Natural killer cell (primary cell): ENCODE data around the gene SLC4A4. TPM values are rescaled to one million over a fixed set of nuclear protein-coding genes. Genes with fewer than 3 reads are reported as not detected.

ENCODE experiments used
- ATAC-seq, 3 donors: fragments of 150-1000 bp in 2 of 3; fragments of 200-7000 bp in 1 of 3; cut with Tn5 transposase; 1 replicate in 1 of 3; 2 replicates in 2 of 3; pipeline ENCODE4 v1.10.0; 2021; ENCODE audit warnings: mild to moderate bottlenecking in 2 of 3, moderate library complexity in 2 of 3
- DNase-seq, 2 donors: peaks; one replicate each; pipeline versions ENCODE4 v3.0.0 to v3.0.0-alpha.2; 2013 to 2021; ENCODE audit warnings: mixed read lengths in 1 of 2
- H3K27ac ChIP-seq: one replicate; pipeline ENCODE4 v1.5.1; 2013; ENCODE audit warnings: mild to moderate bottlenecking, low read length
- H3K27me3 ChIP-seq: one replicate; pipeline ENCODE4 v1.6.1; 2013; ENCODE audit warnings: low read length; ENCODE audit not compliant: control insufficient read depth, insufficient read depth
- H3K36me3 ChIP-seq: one replicate; pipeline ENCODE4 v1.6.1; 2013; ENCODE audit warnings: low read length; ENCODE audit not compliant: control insufficient read depth, insufficient read depth
- H3K4me1 ChIP-seq: one replicate; pipeline ENCODE4 v1.6.1; 2013; ENCODE audit warnings: low read length; ENCODE audit not compliant: control insufficient read depth, insufficient read depth
- H3K4me3 ChIP-seq: one replicate; pipeline ENCODE4 v1.5.1; 2013; ENCODE audit warnings: low read length
- H3K9me3 ChIP-seq: one replicate; pipeline ENCODE4 v1.6.1; 2013; ENCODE audit warnings: low read length; ENCODE audit not compliant: control insufficient read depth, insufficient read depth
- H3K27ac Mint-ChIP-seq, 2 donors: one replicate each; pipeline ENCODE4 v1.8.0; 2022; ENCODE audit warnings: mild to moderate bottlenecking in 2 of 2, mixed read lengths in 2 of 2, moderate library complexity in 1 of 2
- H3K27me3 Mint-ChIP-seq, 2 donors: one replicate each; pipeline ENCODE4 v1.8.0; 2022; ENCODE audit warnings: low read depth in 2 of 2, mixed read lengths in 2 of 2
- H3K36me3 Mint-ChIP-seq: one replicate; pipeline ENCODE4 v1.8.0; 2022; ENCODE audit warnings: mixed read lengths
- H3K4me1 Mint-ChIP-seq, 2 donors: one replicate each; pipeline ENCODE4 v1.8.0; 2022; ENCODE audit warnings: mixed read lengths in 2 of 2
- H3K4me3 Mint-ChIP-seq: one replicate; pipeline ENCODE4 v1.8.0; 2022; ENCODE audit warnings: mild to moderate bottlenecking, moderate library complexity, mixed read lengths
- H3K9me3 Mint-ChIP-seq, 2 donors: one replicate each; pipeline ENCODE4 v1.8.0; 2022; ENCODE audit warnings: mixed read lengths in 2 of 2
- WGBS: methylation state at CpG from one replicate; pipeline ENCODE4 v1.1.7; 2013; ENCODE audit warnings: missing lambda C conversion rate; ENCODE audit not compliant: insufficient coverage; 5-methylcytosine and 5-hydroxymethylcytosine counted together
- intact Hi-C: fragments of 100-400 bp; cut with micrococcal nuclease; formaldehyde crosslinking; loops from one replicate; pipeline ENCODE4 v1.14.2; 2022
- total RNA-seq, 4 donors: library from RNA; stranded (reverse); fragments of 120-200 nt in 1 of 4; gene quantifications; one replicate each; pipeline versions ENCODE4 v1.2.3 to v1.2.4, GENCODE V29; 2013 to 2022
- TF ChIP-seq, protein P1 (sequence below): fragments of 200-600 bp; IDR thresholded peaks from one replicate; pipeline ENCODE4 v1.8.0; 2022; ENCODE audit warnings: antibody characterized with exemption

The SLC4A4 gene
- total RNA-seq, 3 donors from 2014 or later (not counting 1 experiment from before 2014, with no cell fraction given): 17.9 to 20.4 (median 19.1) TPM

- intact Hi-C loops: no loop called here
- H3K4me1 ChIP-seq: no peaks in the 10 kb centered on the region
- no peak overlapping the region for H3K27ac ChIP-seq
- no peak for DNase-seq
- peaks cover 0 to 10% of the 10 kb centered on the region in 2 donors for H3K4me1 Mint-ChIP-seq
- H3K36me3 Mint-ChIP-seq: no peaks in the 10 kb centered on the region
- H3K27me3 Mint-ChIP-seq: no peaks in the 10 kb centered on the region
- ATAC-seq: no peak
- H3K27me3 ChIP-seq: no peaks in the 10 kb centered on the region
- no peak overlapping the region for H3K4me3 ChIP-seq
- H3K27ac Mint-ChIP-seq: no peak overlapping the region
- H3K9me3 ChIP-seq: no peaks in the 10 kb centered on the region
- no peaks in the 10 kb centered on the region for H3K9me3 Mint-ChIP-seq
- TF ChIP-seq, protein P1, sequence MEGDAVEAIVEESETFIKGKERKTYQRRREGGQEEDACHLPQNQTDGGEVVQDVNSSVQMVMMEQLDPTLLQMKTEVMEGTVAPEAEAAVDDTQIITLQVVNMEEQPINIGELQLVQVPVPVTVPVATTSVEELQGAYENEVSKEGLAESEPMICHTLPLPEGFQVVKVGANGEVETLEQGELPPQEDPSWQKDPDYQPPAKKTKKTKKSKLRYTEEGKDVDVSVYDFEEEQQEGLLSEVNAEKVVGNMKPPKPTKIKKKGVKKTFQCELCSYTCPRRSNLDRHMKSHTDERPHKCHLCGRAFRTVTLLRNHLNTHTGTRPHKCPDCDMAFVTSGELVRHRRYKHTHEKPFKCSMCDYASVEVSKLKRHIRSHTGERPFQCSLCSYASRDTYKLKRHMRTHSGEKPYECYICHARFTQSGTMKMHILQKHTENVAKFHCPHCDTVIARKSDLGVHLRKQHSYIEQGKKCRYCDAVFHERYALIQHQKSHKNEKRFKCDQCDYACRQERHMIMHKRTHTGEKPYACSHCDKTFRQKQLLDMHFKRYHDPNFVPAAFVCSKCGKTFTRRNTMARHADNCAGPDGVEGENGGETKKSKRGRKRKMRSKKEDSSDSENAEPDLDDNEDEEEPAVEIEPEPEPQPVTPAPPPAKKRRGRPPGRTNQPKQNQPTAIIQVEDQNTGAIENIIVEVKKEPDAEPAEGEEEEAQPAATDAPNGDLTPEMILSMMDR: no peak
- no peak overlapping the region for H3K4me3 Mint-ChIP-seq
- H3K36me3 ChIP-seq: no peaks in the 10 kb centered on the region
Observed at GRCh38 chr4:71369536-71369935, 30.7 kb downstream of the SLC4A4 start.

- no peaks in the 10 kb centered on the region for H3K4me1 ChIP-seq
- Mint-ChIP-seq H3K9me3 (no peaks in the 10 kb centered on the region), H3K4me1 (no peaks in the 10 kb centered on the region), H3K36me3 (no peaks in the 10 kb centered on the region), H3K4me3 (no peak overlapping the region), H3K27ac (no peak overlapping the region), H3K27me3 (no peaks in the 10 kb centered on the region)
- no peaks in the 10 kb centered on the region for H3K27me3 ChIP-seq
- H3K36me3 ChIP-seq: no peaks in the 10 kb centered on the region
- no peaks in the 10 kb centered on the region for H3K9me3 ChIP-seq
- WGBS: 92% methylated on average over 2 of the region's 2 CpGs
- no peak overlapping the region for H3K4me3 ChIP-seq
- TF ChIP-seq, protein P1: no peak
- DNase-seq: no peak
- ATAC-seq: no peak
- intact Hi-C loops: no loop called here
- H3K27ac ChIP-seq: no peak overlapping the region
Observed at GRCh38 chr4:71375494-71375893, 36.7 kb downstream of the SLC4A4 start.

- Histone ChIP-seq H3K36me3 (no peaks in the 10 kb centered on the region), H3K27me3 (no peaks in the 10 kb centered on the region), H3K27ac (no peak overlapping the region), H3K4me3 (no peak overlapping the region), H3K4me1 (no peaks in the 10 kb centered on the region), H3K9me3 (no peaks in the 10 kb centered on the region)
- Mint-ChIP-seq H3K4me1 (peaks cover 0 to 4% of the 10 kb centered on the region in 2 donors), H3K9me3 (no peaks in the 10 kb centered on the region), H3K4me3 (no peak overlapping the region), H3K36me3 (no peaks in the 10 kb centered on the region), H3K27ac (no peak overlapping the region), H3K27me3 (no peaks in the 10 kb centered on the region)
- DNase-seq (no peak), ATAC-seq (no peak)
- TF ChIP-seq, protein P1: no peak
- intact Hi-C loops: no loop called here
- 94% methylated on average over 4 of the region's 4 CpGs for WGBS
Observed at GRCh38 chr4:71377561-71377960, 38.7 kb downstream of the SLC4A4 start.

- no peak for DNase-seq
- Histone ChIP-seq H3K4me3 (no peak overlapping the region), H3K9me3 (no peaks in the 10 kb centered on the region), H3K36me3 (no peaks in the 10 kb centered on the region), H3K27me3 (no peaks in the 10 kb centered on the region), H3K27ac (no peak overlapping the region), H3K4me1 (no peaks in the 10 kb centered on the region)
- Mint-ChIP-seq H3K9me3 (no peaks in the 10 kb centered on the region), H3K4me1 (peaks cover 0 to 4% of the 10 kb centered on the region in 2 donors), H3K4me3 (no peak overlapping the region), H3K27ac (no peak overlapping the region), H3K27me3 (no peaks in the 10 kb centered on the region), H3K36me3 (no peaks in the 10 kb centered on the region)
- intact Hi-C loops: no loop called here
- no peak for ATAC-seq
- TF ChIP-seq, protein P1: no peak
- WGBS: 96% methylated on average over 5 of the region's 5 CpGs
Observed at GRCh38 chr4:71379126-71379525, 40.3 kb downstream of the SLC4A4 start.
